IMR-90 (cell line): ENCODE measurements around the gene CCL14.

Experiments used
- BHLHE40 ChIP-seq: fragments of 150-350 bp; IDR thresholded peaks from 2 replicates; pipeline ENCODE4 v1.6.1; 2016; ENCODE audit warnings: mild to moderate bottlenecking, low read depth, low read length
- CEBPB ChIP-seq: IDR thresholded peaks from 2 replicates; pipeline ENCODE4 v1.6.1; 2012; ENCODE audit warnings: low read depth, low read length, improper control_type of control experiment
- CTCF ChIP-seq: conservative IDR thresholded peaks from 2 replicates; pipeline ENCODE4 v1.5.1; 2012; ENCODE audit warnings: mild to moderate bottlenecking, low read depth, low read length, improper control_type of control experiment
- MAFK ChIP-seq: IDR thresholded peaks from 2 replicates; pipeline ENCODE4 v1.6.1; 2012; ENCODE audit warnings: low read depth, low read length, improper control_type of control experiment
- MAZ ChIP-seq: IDR thresholded peaks from 2 replicates; pipeline ENCODE4 v1.6.1; 2012; ENCODE audit warnings: low read depth, mild to moderate bottlenecking, low read length, improper control_type of control experiment, moderate library complexity, borderline replicate concordance
- MXI1 ChIP-seq: IDR thresholded peaks from 2 replicates; pipeline ENCODE4 v1.6.1; 2012; ENCODE audit warnings: low read depth, mild to moderate bottlenecking, low read length, moderate library complexity, borderline replicate concordance
- NFE2L2 ChIP-seq: fragments of 150-350 bp; IDR thresholded peaks from 2 replicates; pipeline ENCODE4 v1.6.1; 2016; ENCODE audit warnings: low read depth, mild to moderate bottlenecking, low read length
- POLR2A ChIP-seq: IDR thresholded peaks from 2 replicates; pipeline ENCODE4 v1.6.1; 2012; ENCODE audit warnings: mild to moderate bottlenecking, low read depth, low read length
- RCOR1 ChIP-seq: IDR thresholded peaks from 2 replicates; pipeline ENCODE4 v1.6.1; 2012; ENCODE audit warnings: mild to moderate bottlenecking, low read length, improper control_type of control experiment; ENCODE audit not compliant: insufficient replicate concordance
- RFX5 ChIP-seq: IDR thresholded peaks from 2 replicates; pipeline ENCODE4 v1.8.0; 2012; ENCODE audit warnings: low read depth, mild to moderate bottlenecking, low read length, moderate library complexity
- USF2 ChIP-seq: fragments of 150-350 bp; IDR thresholded peaks from 2 replicates; pipeline ENCODE4 v1.6.1; 2017; ENCODE audit warnings: mild to moderate bottlenecking, antibody characterized with exemption, low read length, low read depth

DNA sequence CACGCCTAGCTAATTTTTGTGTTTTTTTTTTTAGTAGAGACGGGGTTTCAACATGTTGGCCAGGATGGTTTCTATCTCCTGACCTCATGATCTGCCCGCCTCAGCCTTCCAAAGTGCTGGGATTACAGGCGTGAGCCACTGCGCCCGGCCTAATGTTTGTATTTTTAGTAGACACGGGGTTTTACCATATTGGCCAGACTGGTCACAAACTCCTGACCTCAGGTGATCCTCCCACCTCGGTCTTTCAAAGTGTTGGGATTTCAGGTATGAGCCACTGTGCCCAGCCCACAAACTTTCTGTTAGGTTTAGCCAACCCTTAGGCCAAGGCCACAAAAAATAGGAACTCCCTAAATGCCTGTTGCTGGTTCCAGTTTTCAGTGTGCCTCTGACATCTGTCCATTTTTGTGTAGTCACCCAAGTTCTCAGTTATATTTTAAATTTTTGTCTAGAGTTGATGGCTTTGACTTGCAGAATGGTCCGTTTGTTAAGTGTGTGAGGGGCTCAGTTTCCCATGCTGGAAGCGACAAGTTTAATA is 17.9 kb downstream of the CCL14 start:
- TF ChIP-seq CTCF = no peak
- TF ChIP-seq CEBPB = no peak
- TF ChIP-seq MAFK = no peak
- no peak for TF ChIP-seq POLR2A
- no peak for TF ChIP-seq RFX5
- no peak for TF ChIP-seq RCOR1
- TF ChIP-seq MXI1 = no peak
- TF ChIP-seq BHLHE40 = no peak
- TF ChIP-seq MAZ = no peak
- no peak for TF ChIP-seq NFE2L2
- no peak for TF ChIP-seq USF2
